Caco-2 (cell line): ENCODE measurements around the gene MMP23B. TPM values are rescaled to one million over a fixed set of nuclear protein-coding genes. Genes with fewer than 3 reads are reported as not detected.

Experiments
- BruUV-seq: library from RNA; stranded (reverse); fragments of 400-500 nt; replicated peaks from 2 replicates; lab custom pipeline; 2021; lab: Mats Ljungman, UMichigan
- CTCF ChIA-PET: fragments of 300-600 bp; sonication (Branson Sonifier 250); formaldehyde crosslinking; loops from one replicate; lab custom pipeline; 2022; ENCODE audit warnings: antibody characterized with exemption; lab: Charles Lee
- POLR2A ChIA-PET: fragments of 300-600 bp; sonication (Branson Sonifier 250); formaldehyde crosslinking; loops from one replicate; lab custom pipeline; 2022; ENCODE audit warnings: antibody characterized with exemption; lab: Charles Lee
- DNase-seq, 2 experiments: peaks; one replicate each; pipeline versions ENCODE4 v3.0.0 to v3.0.0-alpha.2; 2020 to 2022
- H3K27me3 ChIP-seq: replicated peaks from 2 replicates; pipeline ENCODE4 v1.6.0; 2011; ENCODE audit warnings: low read length; ENCODE audit not compliant: control insufficient read depth, insufficient read depth
- H3K36me3 ChIP-seq: 2 replicates; pipeline ENCODE4 v1.5.1; 2011; ENCODE audit warnings: low read length; ENCODE audit not compliant: control insufficient read depth, insufficient read depth
- H3K4me1 ChIP-seq: fragments of 250-450 bp; sonication (Bioruptor Pico); 2 replicates; pipeline ENCODE4 v1.5.1; 2020; ENCODE audit warnings: mild to moderate bottlenecking
- H3K4me3 ChIP-seq: 2 replicates; pipeline ENCODE4 v1.5.1; 2011; ENCODE audit warnings: low read depth, mild to moderate bottlenecking, control low read depth, low read length
- H3K9me3 ChIP-seq: fragments of 250-450 bp; sonication (Bioruptor Pico); 2 replicates; pipeline ENCODE4 v1.5.1; 2020; ENCODE audit warnings: mild to moderate bottlenecking, moderate library complexity
- H3K27ac Mint-ChIP-seq: one replicate; pipeline ENCODE4 v1.8.0; 2022; ENCODE audit warnings: mixed read lengths; ENCODE audit not compliant: unreplicated experiment
- H3K27me3 Mint-ChIP-seq: one replicate; pipeline ENCODE4 v1.8.0; 2022; ENCODE audit warnings: mixed read lengths; ENCODE audit not compliant: insufficient read depth, unreplicated experiment
- H3K36me3 Mint-ChIP-seq: one replicate; pipeline ENCODE4 v1.8.0; 2022; ENCODE audit warnings: mild to moderate bottlenecking, mixed read lengths; ENCODE audit not compliant: insufficient read depth, unreplicated experiment
- H3K4me1 Mint-ChIP-seq: one replicate; pipeline ENCODE4 v1.8.0; 2022; ENCODE audit warnings: low read depth, mixed read lengths; ENCODE audit not compliant: unreplicated experiment
- H3K4me3 Mint-ChIP-seq: one replicate; pipeline ENCODE4 v1.8.0; 2022; ENCODE audit warnings: mild to moderate bottlenecking, moderate library complexity, mixed read lengths; ENCODE audit not compliant: unreplicated experiment
- H3K9me3 Mint-ChIP-seq: one replicate; pipeline ENCODE4 v1.8.0; 2022; ENCODE audit warnings: mixed read lengths; ENCODE audit not compliant: unreplicated experiment
- CTCF ChIP-seq, 2 experiments: fragments of 200-600 bp in 1 of 2; IDR thresholded peaks; 1 replicate in 1 of 2; 2 replicates in 1 of 2; pipeline versions ENCODE4 v1.5.1 to v1.8.0; 2011 to 2022; ENCODE audit warnings: antibody characterized with exemption in 1 of 2, control low read depth in 1 of 2, inconsistent platforms in 1 of 2, low read depth in 1 of 2, low read length in 1 of 2, mild to moderate bottlenecking in 1 of 2, moderate library complexity in 1 of 2; ENCODE audit not compliant: insufficient read depth in 1 of 2, severe bottlenecking in 1 of 2, unreplicated experiment in 1 of 2
- intact Hi-C: fragments of 100-400 bp; cut with micrococcal nuclease; formaldehyde crosslinking; loops from one replicate; pipeline ENCODE4 v1.10.0; 2022; ENCODE audit not compliant: unreplicated experiment
- total RNA-seq: library from RNA; stranded (reverse); gene quantifications from 2 replicates; pipeline ENCODE4 v1.2.3, GENCODE V29; 2022

Gene MMP23B
- total RNA-seq, 1 experiment from 2014 or later, result 6.0 TPM

- POLR2A ChIA-PET, result no interaction called here
- intact Hi-C loops, result no loop called here
Observed at GRCh38 chr1:1600861-1601563, 31.0 kb upstream of the MMP23B start.

DNA sequence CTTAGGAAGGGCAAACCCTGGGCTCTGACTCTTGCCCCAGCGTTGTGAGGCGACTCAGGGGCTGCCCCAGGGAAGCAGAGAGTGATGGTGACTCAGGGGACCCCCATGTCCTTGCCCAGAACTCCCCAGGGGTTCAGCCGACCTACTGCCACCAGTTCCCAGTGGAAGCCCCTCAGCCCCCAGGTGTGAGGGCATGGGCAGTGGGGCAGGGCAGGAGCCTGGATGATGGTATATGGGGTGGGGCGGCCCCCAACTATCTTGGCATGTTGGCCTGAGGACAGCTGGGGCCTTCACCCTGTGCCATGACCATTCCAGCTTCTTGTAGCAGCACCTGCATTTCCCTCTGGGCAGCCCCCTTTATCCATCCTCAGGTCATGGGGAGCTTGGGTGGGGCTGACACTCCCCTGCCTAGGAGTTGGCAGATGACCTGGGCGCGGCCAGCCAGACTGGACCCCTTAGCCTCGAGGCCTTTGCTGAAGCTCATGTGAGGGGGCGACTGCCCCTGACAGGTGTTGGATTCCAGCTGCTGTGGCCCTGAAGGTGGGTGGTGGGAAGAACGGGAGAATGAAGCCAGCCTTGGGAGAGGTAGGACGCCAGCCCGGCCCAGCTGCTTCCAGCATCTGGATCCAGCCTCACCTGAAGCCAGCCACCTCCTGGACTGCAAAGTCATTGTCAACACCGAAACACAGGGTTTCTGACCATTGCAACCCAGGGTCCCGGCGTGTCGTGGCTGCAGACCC lies 30.2 kb upstream of the MMP23B start:
- Mint-ChIP-seq H3K4me3 (no peak overlapping the region), H3K27ac (no peak overlapping the region), H3K9me3 (no peaks in the 10 kb centered on the region), H3K36me3 (no peaks in the 10 kb centered on the region), H3K27me3 (no peaks in the 10 kb centered on the region), H3K4me1 (no peaks in the 10 kb centered on the region)
- H3K4me1 ChIP-seq, result no peaks in the 10 kb centered on the region; the same call in 1 of the 2 replicates
- ChIA-PET POLR2A (no interaction called here), CTCF (no interaction called here)
- H3K9me3 ChIP-seq, result no peaks in the 10 kb centered on the region
- TF ChIP-seq CTCF (IDR thresholded peaks at IDR 0.05; ENCODE audit: insufficient read depth in 1 of 2, low read depth in 1 of 2, low read length in 1 of 2, severe bottlenecking in 1 of 2, unreplicated experiment in 1 of 2), result no peak
- H3K4me3 ChIP-seq, result no peak overlapping the region
- H3K27me3 ChIP-seq, result no peaks in the 10 kb centered on the region
- BruUV-seq, result no TSS peak
- H3K36me3 ChIP-seq, result no peaks in the 10 kb centered on the region
- no peak for DNase-seq
- intact Hi-C loops, result no loop called here

More at GRCh38 chr1:1600861-1601563, 31.0 kb upstream of the MMP23B start:
- no peak for TF ChIP-seq CTCF (IDR thresholded peaks at IDR 0.05; ENCODE audit: insufficient read depth in 1 of 2, low read depth in 1 of 2, low read length in 1 of 2, severe bottlenecking in 1 of 2, unreplicated experiment in 1 of 2)
- CTCF ChIA-PET, result no interaction called here
- Histone ChIP-seq H3K4me3 (peak overlapping the region; percentile 64), H3K27me3 (no peaks in the 10 kb centered on the region), H3K36me3 (no peaks in the 10 kb centered on the region), H3K9me3 (no peaks in the 10 kb centered on the region), H3K4me1 (no peaks in the 10 kb centered on the region; the same call in 1 of the 2 replicates)
- H3K4me1 Mint-ChIP-seq, result no peaks in the 10 kb centered on the region
- H3K4me3 Mint-ChIP-seq, result peak overlapping the region; percentile 67
- no peaks in the 10 kb centered on the region for H3K27me3 Mint-ChIP-seq
- no peaks in the 10 kb centered on the region for H3K9me3 Mint-ChIP-seq
- H3K27ac Mint-ChIP-seq, result no peak overlapping the region
- H3K36me3 Mint-ChIP-seq, result no peaks in the 10 kb centered on the region
- no TSS peak for BruUV-seq
- no peak for DNase-seq

GRCh38 chr1:1602304-1602967 lies 29.5 kb upstream of the MMP23B start:
- H3K4me3 ChIP-seq, result no peak overlapping the region
- no peak for DNase-seq
- BruUV-seq, result no TSS peak
- intact Hi-C loops, result no loop called here
- H3K27ac Mint-ChIP-seq, result no peak overlapping the region
- H3K36me3 ChIP-seq, result no peaks in the 10 kb centered on the region
- ChIA-PET POLR2A (no interaction called here), CTCF (no interaction called here)
- H3K36me3 Mint-ChIP-seq, result no peaks in the 10 kb centered on the region
- no peaks in the 10 kb centered on the region for H3K4me1 Mint-ChIP-seq
- no peaks in the 10 kb centered on the region for H3K9me3 Mint-ChIP-seq
- no peaks in the 10 kb centered on the region; the same call in 1 of the 2 replicates for H3K4me1 ChIP-seq
- no peaks in the 10 kb centered on the region for H3K27me3 ChIP-seq
- no peaks in the 10 kb centered on the region for H3K27me3 Mint-ChIP-seq
- no peak for TF ChIP-seq CTCF (IDR thresholded peaks at IDR 0.05; ENCODE audit: insufficient read depth in 1 of 2, low read depth in 1 of 2, low read length in 1 of 2, severe bottlenecking in 1 of 2, unreplicated experiment in 1 of 2)
- no peaks in the 10 kb centered on the region for H3K9me3 ChIP-seq
- H3K4me3 Mint-ChIP-seq, result no peak overlapping the region
